ENCODE data around the gene TLE3. TPM values are rescaled to one million over a fixed set of nuclear protein-coding genes. Genes with fewer than 3 reads are reported as not detected.

The TLE3 gene
- total RNA-seq, 1 donor from 2014 or later, result 58.8 TPM

- no peak for ATAC-seq
- no peak for DNase-seq
- intact Hi-C loops (cut with DNase I), result no loop called here
- H3K36me3 ChIP-seq, result peaks cover 65% of the 10 kb centered on the region
- H3K4me1 ChIP-seq, result no peaks in the 10 kb centered on the region
- H3K27me3 ChIP-seq, result no peaks in the 10 kb centered on the region
- H3K9me3 ChIP-seq, result no peaks in the 10 kb centered on the region
- no peak overlapping the region for H3K27ac ChIP-seq
- no peak overlapping the region for H3K4me3 ChIP-seq
- TF ChIP-seq, protein P1, sequence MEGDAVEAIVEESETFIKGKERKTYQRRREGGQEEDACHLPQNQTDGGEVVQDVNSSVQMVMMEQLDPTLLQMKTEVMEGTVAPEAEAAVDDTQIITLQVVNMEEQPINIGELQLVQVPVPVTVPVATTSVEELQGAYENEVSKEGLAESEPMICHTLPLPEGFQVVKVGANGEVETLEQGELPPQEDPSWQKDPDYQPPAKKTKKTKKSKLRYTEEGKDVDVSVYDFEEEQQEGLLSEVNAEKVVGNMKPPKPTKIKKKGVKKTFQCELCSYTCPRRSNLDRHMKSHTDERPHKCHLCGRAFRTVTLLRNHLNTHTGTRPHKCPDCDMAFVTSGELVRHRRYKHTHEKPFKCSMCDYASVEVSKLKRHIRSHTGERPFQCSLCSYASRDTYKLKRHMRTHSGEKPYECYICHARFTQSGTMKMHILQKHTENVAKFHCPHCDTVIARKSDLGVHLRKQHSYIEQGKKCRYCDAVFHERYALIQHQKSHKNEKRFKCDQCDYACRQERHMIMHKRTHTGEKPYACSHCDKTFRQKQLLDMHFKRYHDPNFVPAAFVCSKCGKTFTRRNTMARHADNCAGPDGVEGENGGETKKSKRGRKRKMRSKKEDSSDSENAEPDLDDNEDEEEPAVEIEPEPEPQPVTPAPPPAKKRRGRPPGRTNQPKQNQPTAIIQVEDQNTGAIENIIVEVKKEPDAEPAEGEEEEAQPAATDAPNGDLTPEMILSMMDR (IDR thresholded peaks at IDR 0.05), result no peak
These were observed 47.9 kb downstream of the TLE3 start for GRCh38 chr15:70049701-70050301.

- H3K27me3 ChIP-seq, result no peaks in the 10 kb centered on the region
- DNase-seq (no peak), ATAC-seq (no peak)
- no peaks in the 10 kb centered on the region for H3K9me3 ChIP-seq
- no peaks in the 10 kb centered on the region for H3K4me1 ChIP-seq
- peaks cover 55% of the 10 kb centered on the region for H3K36me3 ChIP-seq
- intact Hi-C loops (cut with DNase I), result no loop called here
- H3K4me3 ChIP-seq, result no peak overlapping the region
- H3K27ac ChIP-seq, result no peak overlapping the region
- TF ChIP-seq, protein P1 (IDR thresholded peaks at IDR 0.05), result no peak
These were observed 48.9 kb downstream of the TLE3 start for GRCh38 chr15:70048578-70049514.

- H3K9me3 ChIP-seq, result no peaks in the 10 kb centered on the region
- TF ChIP-seq, protein P1 (IDR thresholded peaks at IDR 0.05), result no peak
- no peak overlapping the region for H3K27ac ChIP-seq
- peaks cover 49% of the 10 kb centered on the region for H3K36me3 ChIP-seq
- no peaks in the 10 kb centered on the region for H3K4me1 ChIP-seq
- no peaks in the 10 kb centered on the region for H3K27me3 ChIP-seq
- intact Hi-C loops (cut with DNase I), result no loop called here
- DNase-seq, result peak; percentile 31
- no peak overlapping the region for H3K4me3 ChIP-seq
- no peak for ATAC-seq
These were observed 49.5 kb downstream of the TLE3 start for GRCh38 chr15:70048198-70048565.

GRCh38 chr15:70047386-70048197 lies 50.1 kb downstream of the TLE3 start:
- DNase-seq, result peak; percentile 46
- Histone ChIP-seq H3K9me3 (no peaks in the 10 kb centered on the region), H3K36me3 (peaks cover 43% of the 10 kb centered on the region)

More at GRCh38 chr15:70047386-70048197, 50.1 kb downstream of the TLE3 start:
- intact Hi-C loops (cut with DNase I), result no loop called here
- Histone ChIP-seq H3K27me3 (no peaks in the 10 kb centered on the region), H3K4me3 (no peak overlapping the region), H3K27ac (no peak overlapping the region), H3K4me1 (no peaks in the 10 kb centered on the region)
- TF ChIP-seq, protein P1 (IDR thresholded peaks at IDR 0.05), result no peak
- ATAC-seq, result peak; percentile 33
